ENCODE data around the gene LRMDA.

DNA sequence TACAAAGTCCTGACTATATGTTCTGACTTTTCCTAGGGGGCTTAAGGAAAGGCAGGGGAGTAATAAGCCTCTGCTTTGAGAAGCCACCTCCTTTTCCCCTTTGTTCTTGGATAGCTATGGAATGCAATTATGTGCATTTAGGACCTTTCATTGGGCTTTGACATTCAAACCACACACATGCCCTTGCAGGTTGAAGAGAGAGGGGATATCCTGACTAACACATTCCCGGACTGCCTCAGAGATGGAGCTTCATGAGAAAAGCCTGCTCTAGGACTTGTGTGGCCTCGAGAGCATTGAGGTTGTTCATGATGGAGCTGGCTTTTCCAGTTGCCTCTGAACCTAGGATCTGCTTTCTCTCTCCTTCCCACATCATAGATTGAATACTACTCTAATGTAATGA, 694.5 kb downstream of the LRMDA start:
- TF ChIP-seq, protein P1, sequence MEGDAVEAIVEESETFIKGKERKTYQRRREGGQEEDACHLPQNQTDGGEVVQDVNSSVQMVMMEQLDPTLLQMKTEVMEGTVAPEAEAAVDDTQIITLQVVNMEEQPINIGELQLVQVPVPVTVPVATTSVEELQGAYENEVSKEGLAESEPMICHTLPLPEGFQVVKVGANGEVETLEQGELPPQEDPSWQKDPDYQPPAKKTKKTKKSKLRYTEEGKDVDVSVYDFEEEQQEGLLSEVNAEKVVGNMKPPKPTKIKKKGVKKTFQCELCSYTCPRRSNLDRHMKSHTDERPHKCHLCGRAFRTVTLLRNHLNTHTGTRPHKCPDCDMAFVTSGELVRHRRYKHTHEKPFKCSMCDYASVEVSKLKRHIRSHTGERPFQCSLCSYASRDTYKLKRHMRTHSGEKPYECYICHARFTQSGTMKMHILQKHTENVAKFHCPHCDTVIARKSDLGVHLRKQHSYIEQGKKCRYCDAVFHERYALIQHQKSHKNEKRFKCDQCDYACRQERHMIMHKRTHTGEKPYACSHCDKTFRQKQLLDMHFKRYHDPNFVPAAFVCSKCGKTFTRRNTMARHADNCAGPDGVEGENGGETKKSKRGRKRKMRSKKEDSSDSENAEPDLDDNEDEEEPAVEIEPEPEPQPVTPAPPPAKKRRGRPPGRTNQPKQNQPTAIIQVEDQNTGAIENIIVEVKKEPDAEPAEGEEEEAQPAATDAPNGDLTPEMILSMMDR (IDR thresholded peaks at IDR 0.05; ENCODE audit: insufficient read depth, low read length, poor library complexity, severe bottlenecking) = no peak
- no peak for TF ChIP-seq EZH2phosphoT487 (conservative IDR thresholded peaks at IDR 0.05; ENCODE audit: low read length)

Data from SU-DHL-6 (cell line).